DND-41 (cell line): ENCODE measurements around the gene PGAP3.

Source experiments
- EZH2 ChIP-seq: IDR thresholded peaks from 3 replicates; pipeline ENCODE4 v1.6.1; 2012; ENCODE audit warnings: borderline replicate concordance, low read depth, mild to moderate bottlenecking, moderate library complexity, low read length, inconsistent platforms; ENCODE audit not compliant: severe bottlenecking
- TF ChIP-seq, protein P1 (sequence below): IDR thresholded peaks from 2 replicates; pipeline ENCODE4 v1.5.1; 2012; ENCODE audit warnings: borderline replicate concordance, low read length, moderate library complexity, mild to moderate bottlenecking; ENCODE audit not compliant: poor library complexity, severe bottlenecking; ENCODE audit errors: extremely low read depth

- TF ChIP-seq, protein P1, sequence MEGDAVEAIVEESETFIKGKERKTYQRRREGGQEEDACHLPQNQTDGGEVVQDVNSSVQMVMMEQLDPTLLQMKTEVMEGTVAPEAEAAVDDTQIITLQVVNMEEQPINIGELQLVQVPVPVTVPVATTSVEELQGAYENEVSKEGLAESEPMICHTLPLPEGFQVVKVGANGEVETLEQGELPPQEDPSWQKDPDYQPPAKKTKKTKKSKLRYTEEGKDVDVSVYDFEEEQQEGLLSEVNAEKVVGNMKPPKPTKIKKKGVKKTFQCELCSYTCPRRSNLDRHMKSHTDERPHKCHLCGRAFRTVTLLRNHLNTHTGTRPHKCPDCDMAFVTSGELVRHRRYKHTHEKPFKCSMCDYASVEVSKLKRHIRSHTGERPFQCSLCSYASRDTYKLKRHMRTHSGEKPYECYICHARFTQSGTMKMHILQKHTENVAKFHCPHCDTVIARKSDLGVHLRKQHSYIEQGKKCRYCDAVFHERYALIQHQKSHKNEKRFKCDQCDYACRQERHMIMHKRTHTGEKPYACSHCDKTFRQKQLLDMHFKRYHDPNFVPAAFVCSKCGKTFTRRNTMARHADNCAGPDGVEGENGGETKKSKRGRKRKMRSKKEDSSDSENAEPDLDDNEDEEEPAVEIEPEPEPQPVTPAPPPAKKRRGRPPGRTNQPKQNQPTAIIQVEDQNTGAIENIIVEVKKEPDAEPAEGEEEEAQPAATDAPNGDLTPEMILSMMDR = no peak
- TF ChIP-seq EZH2 = no peak
These were observed 49.5 kb downstream of the PGAP3 start for GRCh38 chr17:39638317-39638716.
